K562 (cell line): ENCODE results near the gene CEP170. TPM values are rescaled to one million over a fixed set of nuclear protein-coding genes. Genes with fewer than 3 reads are reported as not detected.

ENCODE experiments used
- ATF4 ChIP-seq: fragments of 450-650 bp; formaldehyde crosslinking; IDR thresholded peaks from 2 replicates; pipeline ENCODE4 v1.4.0; 2022; ENCODE audit warnings: mild to moderate bottlenecking, moderate library complexity
- E2F3 ChIP-seq: fragments of 250-450 bp; sonication (Bioruptor Pico); IDR thresholded peaks from 2 replicates; pipeline ENCODE4 v1.4.0; 2020; ENCODE audit warnings: mild to moderate bottlenecking
- GMEB1 ChIP-seq: fragments of 250-450 bp; sonication (Bioruptor Pico); IDR thresholded peaks from 2 replicates; pipeline ENCODE4 v1.4.0; 2020; ENCODE audit warnings: mild to moderate bottlenecking
- LCOR ChIP-seq: sonication (generic); formaldehyde crosslinking; IDR thresholded peaks from 2 replicates; pipeline ENCODE4 v1.8.0; 2022; ENCODE audit warnings: mild to moderate bottlenecking, missing genetic modification reagents
- NFE2 ChIP-seq: IDR thresholded peaks from 2 replicates; pipeline ENCODE4 v1.6.1; 2014; ENCODE audit warnings: antibody characterized with exemption, low read depth
- RBM22 ChIP-seq: fragments of 200-400 bp; formaldehyde crosslinking; IDR thresholded peaks from 2 replicates; pipeline ENCODE4 v1.6.1; 2018; ENCODE audit warnings: low read length, low read depth; ENCODE audit not compliant: poor library complexity, severe bottlenecking
- SUPT5H ChIP-seq: fragments of 450-650 bp; IDR thresholded peaks from 2 replicates; pipeline ENCODE4 v1.6.1; 2016
- TAF9B ChIP-seq: fragments of 450-650 bp; IDR thresholded peaks from 2 replicates; pipeline ENCODE4 v1.6.1; 2018; ENCODE audit warnings: mild to moderate bottlenecking; ENCODE audit not compliant: partially characterized antibody
- polyA plus RNA-seq, 8 experiments: library from polyadenylated mRNA; depleted of rRNA in 4 of 8; stranded (reverse) in 5 of 8; unstranded in 3 of 8; fragments of >200 nt; fragmentation: Nextera tagmentation in 2 of 8; fragmentation: Illumina TruSeq in 1 of 8; extraction: Ambion mirVana in 2 of 8; extraction: Trizol in 1 of 8; gene quantifications; 2 replicates each; pipeline versions ENCODE4 v1.2.1 to v1.2.3, GENCODE V29; 2011 to 2014; ENCODE audit warnings: inconsistent platforms in 1 of 8, missing spikeins in 1 of 8
- total RNA-seq, 7 experiments: library from RNA; depleted of rRNA in 6 of 7; stranded (reverse); fragments of >200 nt in 6 of 7; fragmentation: Illumina TruSeq in 2 of 7; extraction: Trizol in 2 of 7; gene quantifications; 2 replicates each; pipeline versions ENCODE4 v1.2.1 to v1.2.3, GENCODE V29; 2011 to 2021; ENCODE audit warnings: low replicate concordance in 1 of 7
- TF ChIP-seq, protein P1 (sequence below): fragments of 150-350 bp; IDR thresholded peaks from 2 replicates; pipeline ENCODE4 v1.6.1; 2014; ENCODE audit warnings: low read depth, mild to moderate bottlenecking, low read length, borderline replicate concordance

Gene CEP170
- total and polyA plus RNA-seq, 9 of the 15 experiments (the other 6 are each of a cell fraction or from before 2014, with no cell fraction given), result 22.6 to 110 (median 68.5) TPM

DNA sequence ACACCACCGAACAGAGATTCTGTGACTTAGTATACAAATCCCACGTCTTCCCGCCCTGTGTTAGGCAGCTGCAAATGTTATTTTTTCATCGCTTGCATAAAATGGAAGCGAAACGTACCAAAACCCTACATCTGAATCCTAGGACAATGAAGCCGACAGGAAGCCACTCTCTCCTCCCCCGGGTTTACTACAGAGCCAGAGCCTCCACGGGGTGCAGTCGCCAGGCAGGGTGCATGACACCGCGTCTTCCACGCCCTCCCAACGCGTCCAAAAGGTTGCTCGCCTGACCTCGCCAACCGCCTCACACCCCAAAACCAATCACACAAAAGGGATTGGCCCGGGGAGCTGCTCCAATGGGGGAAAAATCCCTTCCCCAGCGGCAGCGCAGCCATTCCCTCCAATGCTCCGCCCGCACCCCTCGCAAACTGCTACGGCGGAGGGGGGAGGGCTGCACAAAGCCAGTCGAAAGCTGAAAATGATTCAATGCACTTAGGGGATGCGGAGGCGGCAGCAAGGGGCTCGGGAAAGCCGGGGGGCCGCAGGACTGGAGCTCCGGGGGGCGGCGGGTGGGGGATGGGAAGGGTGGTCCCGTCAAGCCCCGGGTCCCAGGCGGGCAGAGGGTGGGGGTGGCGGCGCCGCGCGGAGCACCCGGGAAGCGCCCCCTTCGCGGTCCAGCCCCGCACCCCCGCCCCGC is 701 bp downstream of the CEP170 start (continued):
- TF ChIP-seq RBM22 (peak; percentile 48), E2F3 (no peak), TAF9B (peak; percentile 74), LCOR (peak; percentile 98; the same call in 1 of the 2 replicates), SUPT5H (peak; percentile 46), NFE2 (peak; percentile 81), ATF4 (CRISPR knock-in tag) (0 out of 2 replicates have a peak, but pooled peaks have one; percentile 9), GMEB1 (0 out of 2 replicates have a peak, but pooled peaks have one; percentile 29)
- TF ChIP-seq, protein P1, sequence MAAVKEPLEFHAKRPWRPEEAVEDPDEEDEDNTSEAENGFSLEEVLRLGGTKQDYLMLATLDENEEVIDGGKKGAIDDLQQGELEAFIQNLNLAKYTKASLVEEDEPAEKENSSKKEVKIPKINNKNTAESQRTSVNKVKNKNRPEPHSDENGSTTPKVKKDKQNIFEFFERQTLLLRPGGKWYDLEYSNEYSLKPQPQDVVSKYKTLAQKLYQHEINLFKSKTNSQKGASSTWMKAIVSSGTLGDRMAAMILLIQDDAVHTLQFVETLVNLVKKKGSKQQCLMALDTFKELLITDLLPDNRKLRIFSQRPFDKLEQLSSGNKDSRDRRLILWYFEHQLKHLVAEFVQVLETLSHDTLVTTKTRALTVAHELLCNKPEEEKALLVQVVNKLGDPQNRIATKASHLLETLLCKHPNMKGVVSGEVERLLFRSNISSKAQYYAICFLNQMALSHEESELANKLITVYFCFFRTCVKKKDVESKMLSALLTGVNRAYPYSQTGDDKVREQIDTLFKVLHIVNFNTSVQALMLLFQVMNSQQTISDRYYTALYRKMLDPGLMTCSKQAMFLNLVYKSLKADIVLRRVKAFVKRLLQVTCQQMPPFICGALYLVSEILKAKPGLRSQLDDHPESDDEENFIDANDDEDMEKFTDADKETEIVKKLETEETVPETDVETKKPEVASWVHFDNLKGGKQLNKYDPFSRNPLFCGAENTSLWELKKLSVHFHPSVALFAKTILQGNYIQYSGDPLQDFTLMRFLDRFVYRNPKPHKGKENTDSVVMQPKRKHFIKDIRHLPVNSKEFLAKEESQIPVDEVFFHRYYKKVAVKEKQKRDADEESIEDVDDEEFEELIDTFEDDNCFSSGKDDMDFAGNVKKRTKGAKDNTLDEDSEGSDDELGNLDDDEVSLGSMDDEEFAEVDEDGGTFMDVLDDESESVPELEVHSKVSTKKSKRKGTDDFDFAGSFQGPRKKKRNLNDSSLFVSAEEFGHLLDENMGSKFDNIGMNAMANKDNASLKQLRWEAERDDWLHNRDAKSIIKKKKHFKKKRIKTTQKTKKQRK, result no peak
